OCI-LY3 (cell line): ENCODE measurements around the gene NOTUM.

Experiments used
- H2AFZ ChIP-seq: fragments of 200-600, 300-600 bp; shearing (Covaris generic); 2 replicates; pipeline ENCODE4 v1.6.0; 2014; ENCODE audit warnings: antibody characterized with exemption, low read depth, low read length
- H3K27ac ChIP-seq: fragments of 200-600, 300-600 bp; sonication (generic); 2 replicates; pipeline ENCODE4 v1.5.1; 2014; ENCODE audit warnings: mild to moderate bottlenecking, low read length, moderate library complexity, mixed read lengths
- H3K27me3 ChIP-seq: fragments of 200-600, 300-600 bp; sonication (generic); 2 replicates; pipeline ENCODE4 v1.6.1; 2014; ENCODE audit warnings: low read depth, low read length, mixed read lengths
- H3K36me3 ChIP-seq: fragments of 200-600, 300-600 bp; sonication (generic); replicated peaks from 2 replicates; pipeline ENCODE3; 2014; ENCODE audit warnings: low read depth, low read length, mixed read lengths
- H3K4me1 ChIP-seq: fragments of 300-600, 200-600 bp; sonication (generic); 2 replicates; pipeline ENCODE4 v1.6.1; 2014; ENCODE audit warnings: low read length, mixed read lengths
- H3K4me2 ChIP-seq: fragments of 200-600, 300-600 bp; sonication (generic); 2 replicates; pipeline ENCODE4 v1.6.1; 2014; ENCODE audit warnings: low read length, mixed read lengths
- H3K4me3 ChIP-seq: fragments of 300-600, 200-600 bp; sonication (generic); 2 replicates; pipeline ENCODE4 v1.5.1; 2014; ENCODE audit warnings: antibody characterized with exemption, mild to moderate bottlenecking, low read length, moderate library complexity
- H3K79me2 ChIP-seq: fragments of 300-600, 200-600 bp; shearing (Covaris generic); 2 replicates; pipeline ENCODE4 v1.6.1; 2014; ENCODE audit warnings: mild to moderate bottlenecking, low read length, mixed read lengths
- H3K9ac ChIP-seq: fragments of 300-600, 200-600 bp; shearing (Covaris generic); 2 replicates; pipeline ENCODE4 v1.6.0; 2014; ENCODE audit warnings: mild to moderate bottlenecking, low read length, moderate library complexity
- H3K9me3 ChIP-seq: fragments of 200-600, 300-600 bp; shearing (Covaris generic); 2 replicates; pipeline ENCODE4 v1.6.1; 2014; ENCODE audit warnings: low read length, mixed read lengths; ENCODE audit not compliant: insufficient read depth
- H4K20me1 ChIP-seq: fragments of 200-600, 300-600 bp; sonication (generic); 2 replicates; pipeline ENCODE4 v1.6.1; 2016; ENCODE audit warnings: low read length, mixed read lengths; ENCODE audit not compliant: insufficient read depth
- CTCF ChIP-seq: fragments of 200-600, 300-600 bp; sonication (generic); IDR thresholded peaks from 2 replicates; pipeline ENCODE4 v1.5.1; 2014; ENCODE audit warnings: antibody characterized with exemption, low read length, low read depth
- EZH2phosphoT487 ChIP-seq: fragments of 200-600 bp; shearing (Covaris generic); IDR thresholded peaks from 2 replicates; pipeline ENCODE4 v1.6.1; 2018; ENCODE audit warnings: antibody characterized with exemption, mixed run types, low read depth

The NOTUM gene

GRCh38 chr17:81961521-81962498 lies 823 bp upstream of the NOTUM start:
- peaks cover 4% of the 10 kb centered on the region for H3K4me1 ChIP-seq
- TF ChIP-seq EZH2phosphoT487 (no peak), CTCF (no peak)
- H2AFZ ChIP-seq: no peak overlapping the region
- no peak overlapping the region for H3K9ac ChIP-seq
- no peaks in the 10 kb centered on the region for H4K20me1 ChIP-seq
- no peaks in the 10 kb centered on the region for H3K79me2 ChIP-seq
- H3K9me3 ChIP-seq: no peaks in the 10 kb centered on the region
- no peak overlapping the region for H3K27ac ChIP-seq
- peaks cover 15% of the 10 kb centered on the region; the same call in 1 of the 2 replicates for H3K27me3 ChIP-seq
- H3K4me3 ChIP-seq: no peak overlapping the region
- H3K4me2 ChIP-seq: no peak overlapping the region
- H3K36me3 ChIP-seq: no peaks in the 10 kb centered on the region

GRCh38 chr17:81960130-81960958 lies 643 bp downstream of the NOTUM start:
- no peak overlapping the region for H3K4me3 ChIP-seq
- no peaks in the 10 kb centered on the region for H4K20me1 ChIP-seq
- H3K4me2 ChIP-seq: no peak overlapping the region
- no peaks in the 10 kb centered on the region for H3K9me3 ChIP-seq
- no peak overlapping the region for H3K27ac ChIP-seq
- H3K27me3 ChIP-seq: peaks cover 10% of the 10 kb centered on the region; the same call in 1 of the 2 replicates
- no peak overlapping the region for H3K9ac ChIP-seq
- H2AFZ ChIP-seq: no peak overlapping the region
- no peak for TF ChIP-seq EZH2phosphoT487
- TF ChIP-seq CTCF: no peak
- H3K4me1 ChIP-seq: no peaks in the 10 kb centered on the region
- no peaks in the 10 kb centered on the region for H3K79me2 ChIP-seq
- no peaks in the 10 kb centered on the region for H3K36me3 ChIP-seq

- Histone ChIP-seq H2AFZ (no peak overlapping the region), H3K4me2 (no peak overlapping the region), H3K27ac (no peak overlapping the region), H3K4me1 (no peaks in the 10 kb centered on the region), H3K4me3 (no peak overlapping the region), H3K9me3 (no peaks in the 10 kb centered on the region), H3K9ac (no peak overlapping the region), H4K20me1 (no peaks in the 10 kb centered on the region), H3K36me3 (no peaks in the 10 kb centered on the region), H3K27me3 (peaks cover 7% of the 10 kb centered on the region; the same call in 1 of the 2 replicates), H3K79me2 (no peaks in the 10 kb centered on the region)
- no peak for TF ChIP-seq CTCF
- no peak for TF ChIP-seq EZH2phosphoT487
Measured at GRCh38 chr17:81959362-81960129, 1.4 kb downstream of the NOTUM start.
